LNCaP clone FGC (cell line): ENCODE data around the gene C4BPA.

Experiments
- DNase-seq: peaks from one replicate; pipeline ENCODE4 v3.0.0-alpha.2; 2011; ENCODE audit warnings: low read depth
- H3K4me3 ChIP-seq: 2 replicates; pipeline ENCODE4 v1.5.1; 2011; ENCODE audit warnings: mild to moderate bottlenecking, low read depth, low read length, control low read depth
- CTCF ChIP-seq: IDR thresholded peaks from 2 replicates; pipeline ENCODE4 v1.5.1; 2012; ENCODE audit warnings: mild to moderate bottlenecking; ENCODE audit not compliant: control insufficient read depth, insufficient read depth; ENCODE audit errors: extremely low read depth

C4BPA gene

GRCh38 chr1:207191776-207192175 is 87.7 kb downstream of the C4BPA start:
- DNase-seq, result no peak
- no peak overlapping the region for H3K4me3 ChIP-seq
- TF ChIP-seq CTCF, result no peak

GRCh38 chr1:207194197-207194596 is 90.2 kb downstream of the C4BPA start:
- no peak for TF ChIP-seq CTCF
- no peak overlapping the region for H3K4me3 ChIP-seq
- no peak for DNase-seq
